Esophagus muscularis mucosa (tissue), 4 donors: Measurements from ENCODE around the gene ZNF385D.

Experiments
- CTCF ChIP-seq, 3 experiments: fragments of 200-600 bp in 2 of 3; fragments of 450-650 bp in 1 of 3; sonication (generic) in 2 of 3; IDR thresholded peaks; one replicate each; pipeline ENCODE4 v1.5.1; 2017 to 2019; ENCODE audit warnings: antibody characterized with exemption in 3 of 3, mild to moderate bottlenecking in 2 of 3, moderate library complexity in 1 of 3
- EP300 ChIP-seq: sonication (generic); formaldehyde crosslinking; IDR thresholded peaks from one replicate; pipeline ENCODE4 v1.6.1; 2017; ENCODE audit warnings: antibody characterized with exemption
- POLR2A ChIP-seq: fragments of 450-650 bp; IDR thresholded peaks from one replicate; pipeline ENCODE4 v1.6.1; 2017; ENCODE audit warnings: antibody characterized with exemption, moderate library complexity, mild to moderate bottlenecking, low read depth
- POLR2AphosphoS5 ChIP-seq, 2 donors: sonication (generic); formaldehyde crosslinking; IDR thresholded peaks; one replicate each; pipeline ENCODE4 v1.6.1; 2017; ENCODE audit warnings: antibody characterized with exemption in 2 of 2

GRCh38 chr3:21421096-21421495 is 329.9 kb downstream of the ZNF385D start:
- no peak for TF ChIP-seq CTCF (IDR thresholded peaks at IDR 0.05)
- no peak for TF ChIP-seq POLR2A
- TF ChIP-seq EP300 = no peak
- no peak for TF ChIP-seq POLR2AphosphoS5 (IDR thresholded peaks at IDR 0.05)
